Esophagus squamous epithelium (tissue), 5 donors: Measurements from ENCODE around the gene NOL12. TPM values are rescaled to one million over a fixed set of nuclear protein-coding genes. Genes with fewer than 3 reads are reported as not detected.

Experiments
- DNase-seq: peaks from one replicate; lab custom pipeline; 2025; lab: John Stamatoyannopoulos, UW
- H3K27ac ChIP-seq, 4 donors: fragments of 200-600 bp; sonication (generic); one replicate each; pipeline ENCODE4 v1.5.1; 2016 to 2019; ENCODE audit warnings: mild to moderate bottlenecking in 1 of 4
- H3K27me3 ChIP-seq, 4 donors: fragments of 200-600 bp; sonication (generic); 1 replicate in 3 of 4; 2 replicates in 1 of 4; pipeline versions ENCODE4 v1.5.1 to v1.6.0; 2017 to 2021; ENCODE audit warnings: antibody characterized with exemption in 1 of 4
- H3K36me3 ChIP-seq, 3 donors: fragments of 200-600 bp; sonication (generic); one replicate each; pipeline ENCODE4 v1.5.1; 2016 to 2019
- H3K4me1 ChIP-seq, 3 donors: fragments of 200-600 bp; sonication (generic); one replicate each; pipeline ENCODE4 v1.5.1; 2017 to 2019
- H3K4me3 ChIP-seq, 4 donors: fragments of 200-600 bp; sonication (generic); 1 replicate in 3 of 4; 2 replicates in 1 of 4; pipeline ENCODE4 v1.5.1; 2016 to 2019; ENCODE audit warnings: mild to moderate bottlenecking in 2 of 4, moderate library complexity in 1 of 4
- H3K9me3 ChIP-seq, 3 donors: fragments of 200-600 bp; sonication (generic); one replicate each; pipeline ENCODE4 v1.5.1; 2016 to 2019
- POLR2A ChIP-seq, 4 donors: fragments of 450-650 bp; IDR thresholded peaks; one replicate each; pipeline ENCODE4 v1.6.1; 2017; ENCODE audit warnings: antibody characterized with exemption in 4 of 4, mild to moderate bottlenecking in 4 of 4, moderate library complexity in 3 of 4
- WGBS, 2 donors: methylation state at CpG; one replicate each; pipeline ENCODE4 v1.1.5; 2018; 5-methylcytosine and 5-hydroxymethylcytosine counted together
- intact Hi-C: fragments of 100-400 bp; cut with DNase I; formaldehyde crosslinking; loops from one replicate; pipeline ENCODE4 v1.15.0; 2022
- total RNA-seq, 4 donors: library from RNA; depleted of rRNA; stranded (reverse); fragments of >200 nt; gene quantifications; one replicate each; pipeline ENCODE4 v1.1.0, GENCODE V29; 2016
- TF ChIP-seq, protein P1 (sequence below), 6 experiments: fragments of 450-650 bp in 4 of 6; fragments of 200-600 bp in 2 of 6; sonication (generic) in 2 of 6; IDR thresholded peaks; one replicate each; pipeline ENCODE4 v1.5.1; 2016 to 2019; ENCODE audit warnings: antibody characterized with exemption in 6 of 6, mild to moderate bottlenecking in 4 of 6, moderate library complexity in 4 of 6
- donor health status: DM: yes; HTN: yes; CAD: no.

Gene NOL12
- total RNA-seq, 4 donors from 2014 or later, result 34.3 to 44.5 (median 40.8) TPM

DNA sequence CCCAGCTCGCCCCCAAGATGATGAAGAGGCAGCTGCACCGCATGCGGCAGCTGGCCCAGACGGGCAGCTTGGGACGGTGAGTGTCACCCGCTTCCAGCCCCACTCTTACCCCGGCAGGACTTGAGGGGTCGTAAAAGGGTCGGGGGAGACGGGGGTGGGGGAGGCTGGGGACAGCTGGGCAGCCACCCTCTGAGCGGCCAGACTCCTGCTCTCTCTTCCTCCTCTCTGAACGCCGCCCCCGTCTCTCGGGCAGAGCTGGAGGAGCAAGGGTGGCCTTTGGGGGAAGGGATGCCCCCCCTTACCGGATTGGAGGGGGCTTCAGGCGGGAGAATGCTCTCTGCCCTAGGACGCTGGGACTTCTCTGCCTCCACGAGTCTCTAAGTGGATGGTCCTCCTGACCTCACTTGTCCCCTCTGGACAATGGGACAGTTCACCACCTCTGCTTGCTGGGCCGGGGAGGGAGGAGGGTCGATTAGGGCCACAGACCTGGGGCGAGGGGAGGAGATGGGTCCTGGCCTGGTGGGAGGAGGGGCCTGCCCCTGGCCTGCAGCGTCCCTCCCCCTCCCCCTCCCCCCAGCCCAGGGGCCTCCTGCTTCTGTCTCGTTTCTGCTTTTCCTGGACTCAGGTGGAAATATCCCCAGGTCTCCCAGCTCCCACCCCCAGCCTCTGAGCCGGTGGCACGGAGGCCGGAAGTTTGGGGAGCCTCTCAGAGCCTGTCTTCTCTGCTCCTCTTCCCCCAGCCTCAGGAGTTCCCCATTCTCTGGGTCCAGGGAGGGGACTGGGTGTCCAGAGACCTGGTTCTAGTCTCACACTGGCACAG, 46.2 kb upstream of the NOL12 start:
- 0 to 7% methylated on average over 3 of the region's 27 CpGs for WGBS, 2 donors
- intact Hi-C loops, result loop anchor here (5.0 to 10.0 kb wide), 2 partner anchors 42 to 155 kb away; no protein-coding TSS in a partner anchor
- Histone ChIP-seq H3K27me3 (no peaks in the 10 kb centered on the region), H3K4me1 (peaks cover 40 to 91% (median 68%) of the 10 kb centered on the region in 3 donors), H3K4me3 (peak overlapping the region; percentile 63 to 89 (median 82)), H3K9me3 (no peaks in the 10 kb centered on the region), H3K36me3 (peaks cover 0 to 32% (median 3%) of the 10 kb centered on the region in 3 donors), H3K27ac (peak overlapping the region; percentile 89 to 94 (median 91))
- no peak for DNase-seq
- TF ChIP-seq, protein P1, sequence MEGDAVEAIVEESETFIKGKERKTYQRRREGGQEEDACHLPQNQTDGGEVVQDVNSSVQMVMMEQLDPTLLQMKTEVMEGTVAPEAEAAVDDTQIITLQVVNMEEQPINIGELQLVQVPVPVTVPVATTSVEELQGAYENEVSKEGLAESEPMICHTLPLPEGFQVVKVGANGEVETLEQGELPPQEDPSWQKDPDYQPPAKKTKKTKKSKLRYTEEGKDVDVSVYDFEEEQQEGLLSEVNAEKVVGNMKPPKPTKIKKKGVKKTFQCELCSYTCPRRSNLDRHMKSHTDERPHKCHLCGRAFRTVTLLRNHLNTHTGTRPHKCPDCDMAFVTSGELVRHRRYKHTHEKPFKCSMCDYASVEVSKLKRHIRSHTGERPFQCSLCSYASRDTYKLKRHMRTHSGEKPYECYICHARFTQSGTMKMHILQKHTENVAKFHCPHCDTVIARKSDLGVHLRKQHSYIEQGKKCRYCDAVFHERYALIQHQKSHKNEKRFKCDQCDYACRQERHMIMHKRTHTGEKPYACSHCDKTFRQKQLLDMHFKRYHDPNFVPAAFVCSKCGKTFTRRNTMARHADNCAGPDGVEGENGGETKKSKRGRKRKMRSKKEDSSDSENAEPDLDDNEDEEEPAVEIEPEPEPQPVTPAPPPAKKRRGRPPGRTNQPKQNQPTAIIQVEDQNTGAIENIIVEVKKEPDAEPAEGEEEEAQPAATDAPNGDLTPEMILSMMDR (IDR thresholded peaks at IDR 0.05), result no peak
- TF ChIP-seq POLR2A (IDR thresholded peaks at IDR 0.05), result no peak

- peaks cover 40 to 82% (median 63%) of the 10 kb centered on the region in 3 donors for H3K4me1 ChIP-seq
- 36% methylated on average over 7 of the region's 24 CpGs; no CpG with 5 or more reads in 1 of the 2 donors for WGBS, 2 donors
- no peaks in the 10 kb centered on the region for H3K27me3 ChIP-seq
- no peak for DNase-seq
- TF ChIP-seq, protein P1 (IDR thresholded peaks at IDR 0.05), result no peak
- no peak for TF ChIP-seq POLR2A (IDR thresholded peaks at IDR 0.05)
- H3K27ac ChIP-seq, result peak overlapping the region; percentile 89 to 94 (median 91)
- peaks cover 0 to 41% (median 3%) of the 10 kb centered on the region in 3 donors for H3K36me3 ChIP-seq
- H3K4me3 ChIP-seq, result peak overlapping the region; percentile 63 to 89 (median 82)
- H3K9me3 ChIP-seq, result no peaks in the 10 kb centered on the region
- intact Hi-C loops, result loop anchor here (5.0 kb wide), 1 partner anchor 41 kb away; no protein-coding TSS in a partner anchor
Observed at GRCh38 chr22:37640591-37641560, 45.3 kb upstream of the NOL12 start.

- no peak for DNase-seq
- intact Hi-C loops, result loop anchor here (5.0 kb wide), 1 partner anchor 41 kb away; no protein-coding TSS in a partner anchor
- no peaks in the 10 kb centered on the region for H3K9me3 ChIP-seq
- peaks cover 2 to 48% (median 7%) of the 10 kb centered on the region in 3 donors for H3K36me3 ChIP-seq
- WGBS, 2 donors, result 70 to 90% methylated on average over 3 to 4 of the region's 5 CpGs
- H3K27me3 ChIP-seq, result no peaks in the 10 kb centered on the region
- peak overlapping the region; percentile 89 to 94 (median 91) for H3K27ac ChIP-seq
- peak overlapping the region; percentile 63 to 89 (median 82) for H3K4me3 ChIP-seq
- peaks cover 40 to 75% (median 59%) of the 10 kb centered on the region in 3 donors for H3K4me1 ChIP-seq
- TF ChIP-seq, protein P1 (IDR thresholded peaks at IDR 0.05), result no peak
- TF ChIP-seq POLR2A (IDR thresholded peaks at IDR 0.05), result no peak
Observed at GRCh38 chr22:37641561-37641949, 44.6 kb upstream of the NOL12 start.

DNA sequence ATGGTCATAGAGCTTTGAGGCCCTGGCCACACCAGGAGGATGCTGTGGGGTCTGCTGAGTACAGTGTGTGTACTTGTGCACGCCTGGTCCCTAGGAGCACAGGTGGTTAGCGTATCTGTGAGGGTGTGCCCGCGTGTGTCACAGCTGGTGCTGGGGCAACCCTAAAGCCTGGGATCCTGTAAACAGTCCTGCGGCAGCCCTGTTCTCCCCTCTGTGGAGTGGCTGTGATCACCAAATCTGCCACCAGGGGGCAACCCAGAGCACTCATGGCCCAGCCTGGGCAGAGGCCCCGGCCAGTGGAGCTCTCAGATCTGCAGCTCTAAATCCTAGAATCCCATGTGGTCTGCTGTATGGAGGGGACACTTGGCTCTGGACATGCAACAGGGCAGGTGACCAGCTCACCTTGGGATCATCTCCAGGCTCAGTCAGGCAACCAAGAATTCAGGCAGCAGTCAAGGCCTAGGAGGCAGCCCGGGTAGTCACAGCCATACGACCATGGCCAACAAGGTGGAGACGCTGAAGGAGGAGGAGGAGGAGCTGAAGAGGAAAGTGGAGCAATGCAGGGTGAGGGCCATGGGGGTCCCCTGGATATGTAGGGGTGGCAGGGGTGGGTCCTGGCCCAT, 42.8 kb upstream of the NOL12 start:
- H3K27ac ChIP-seq, result peak overlapping the region in 3 of 4 donors; percentile 33 to 56 (median 44)
- H3K27me3 ChIP-seq, result no peaks in the 10 kb centered on the region
- no peak for DNase-seq
- TF ChIP-seq, protein P1 (IDR thresholded peaks at IDR 0.05), result peak; percentile 92 to 97 (median 94)
- no peak for TF ChIP-seq POLR2A (IDR thresholded peaks at IDR 0.05)
- peak overlapping the region in 1 of 4 donors; percentile 0 for H3K4me3 ChIP-seq
- 13 to 80% methylated on average over 3 to 4 of the region's 9 CpGs for WGBS, 2 donors
- peaks cover 40 to 70% (median 56%) of the 10 kb centered on the region in 3 donors for H3K4me1 ChIP-seq
- intact Hi-C loops, result loop anchor here (5.0 kb wide), 1 partner anchor 39 kb away; no protein-coding TSS in a partner anchor
- H3K9me3 ChIP-seq, result no peaks in the 10 kb centered on the region
- H3K36me3 ChIP-seq, result peaks cover 7 to 63% (median 15%) of the 10 kb centered on the region in 3 donors
